H1 (cell line): Measurements from ENCODE around the gene ZNF586. TPM values are rescaled to one million over a fixed set of nuclear protein-coding genes. Genes with fewer than 3 reads are reported as not detected.

Source experiments
- CTCF ChIA-PET: fragments of 300-600 bp; sonication (Branson Sonifier 250); formaldehyde crosslinking; loops from one replicate; lab custom pipeline; 2021; ENCODE audit not compliant: partially characterized antibody; lab: Charles Lee
- POLR2A ChIA-PET: fragments of 300-600 bp; sonication (Branson Sonifier 250); formaldehyde crosslinking; loops from one replicate; lab custom pipeline; 2021; ENCODE audit warnings: inconsistent platforms; ENCODE audit not compliant: partially characterized antibody; lab: Charles Lee
- DNase-seq, 2 experiments: peaks; one replicate each; pipeline versions ENCODE4 v3.0.0 to v3.0.0-alpha.2; 2010 to 2022; ENCODE audit warnings: low spot score in 2 of 2, low read depth in 1 of 2, mixed read lengths in 1 of 2
- FAIRE-seq: peaks from 2 replicates; lab custom pipeline; 2011; peaks lifted over from hg19 to GRCh38; lab: Jason Lieb, UNC
- H2AFZ ChIP-seq: 2 replicates; pipeline ENCODE4 v1.8.1; 2012; ENCODE audit warnings: low read length, inconsistent platforms
- H2AK5ac ChIP-seq: 2 replicates; pipeline ENCODE4 v1.6.1; 2013; ENCODE audit warnings: low read depth, low read length
- H2BK120ac ChIP-seq: replicated peaks from 2 replicates; pipeline ENCODE3; 2013; ENCODE audit warnings: low read depth, low read length, inconsistent platforms
- H2BK12ac ChIP-seq: 2 replicates; pipeline ENCODE4 v1.6.1; 2013; ENCODE audit warnings: low read depth, low read length
- H2BK15ac ChIP-seq: 2 replicates; pipeline ENCODE4 v1.6.1; 2013; ENCODE audit warnings: low read length
- H2BK20ac ChIP-seq: 2 replicates; pipeline ENCODE4 v1.6.1; 2013; ENCODE audit warnings: low read length
- H2BK5ac ChIP-seq: 2 replicates; pipeline ENCODE4 v1.6.1; 2013; ENCODE audit warnings: low read depth, low read length
- H3K14ac ChIP-seq: 2 replicates; pipeline ENCODE4 v1.6.1; 2013; ENCODE audit warnings: inconsistent platforms; ENCODE audit not compliant: insufficient read length
- H3K18ac ChIP-seq: 2 replicates; pipeline ENCODE4 v1.6.1; 2013; ENCODE audit warnings: low read length; ENCODE audit errors: extremely low read depth
- H3K23ac ChIP-seq: 2 replicates; pipeline ENCODE4 v1.6.1; 2013; ENCODE audit warnings: inconsistent platforms; ENCODE audit not compliant: insufficient read length
- H3K23me2 ChIP-seq: 2 replicates; pipeline ENCODE4 v1.6.1; 2013; ENCODE audit warnings: low read depth, low read length
- H3K27ac ChIP-seq: 2 replicates; pipeline ENCODE4 v1.6.1; 2011; ENCODE audit warnings: low read depth, low read length, inconsistent platforms
- H3K27me3 ChIP-seq, 4 experiments: replicated peaks in 1 of 4; 1 replicate in 1 of 4; 2 replicates in 3 of 4; pipeline versions ENCODE4 v1.6.1 to v1.8.1; 2011 to 2013; ENCODE audit warnings: low read length in 3 of 4, mild to moderate bottlenecking in 3 of 4, inconsistent platforms in 2 of 4, mixed read lengths in 2 of 4, moderate library complexity in 1 of 4; ENCODE audit not compliant: control insufficient read depth in 3 of 4, insufficient read depth in 3 of 4; ENCODE audit errors: extremely low read depth in 1 of 4
- H3K36me3 ChIP-seq, 4 experiments: 2 replicates each; pipeline versions ENCODE4 v1.6.1 to v1.8.1; 2011 to 2013; ENCODE audit warnings: mild to moderate bottlenecking in 4 of 4, low read length in 3 of 4, moderate library complexity in 2 of 4, control low read depth in 1 of 4, inconsistent platforms in 1 of 4; ENCODE audit not compliant: insufficient read depth in 4 of 4, control insufficient read depth in 2 of 4
- H3K4ac ChIP-seq: replicated peaks from 2 replicates; pipeline ENCODE3; 2013; ENCODE audit warnings: low read length, low read depth, mixed read lengths, inconsistent platforms; ENCODE audit not compliant: insufficient read length
- H3K4me1 ChIP-seq, 4 experiments: replicated peaks in 1 of 4; 1 replicate in 1 of 4; 2 replicates in 3 of 4; pipeline versions ENCODE4 v1.6.1 to v1.8.1; 2011 to 2013; ENCODE audit warnings: low read length in 3 of 4, inconsistent platforms in 2 of 4, mixed read lengths in 1 of 4; ENCODE audit not compliant: insufficient read depth in 4 of 4, control insufficient read depth in 3 of 4
- H3K4me2 ChIP-seq, 2 experiments: 2 replicates each; pipeline versions ENCODE4 v1.6.1 to v1.8.1; 2011 to 2013; ENCODE audit warnings: low read depth in 2 of 2, low read length in 2 of 2, control low read depth in 1 of 2, inconsistent platforms in 1 of 2, mild to moderate bottlenecking in 1 of 2; ENCODE audit not compliant: insufficient read depth in 1 of 2
- H3K4me3 ChIP-seq, 4 experiments: fragments of 200-600, 300-600 bp in 1 of 4; sonication (generic), shearing (Covaris generic), sonication (Bioruptor Twin) in 1 of 4; 2 replicates each; pipeline versions ENCODE4 v1.5.1 to v1.8.1; 2011 to 2016; ENCODE audit warnings: low read length in 4 of 4, low read depth in 3 of 4, control low read depth in 2 of 4, inconsistent platforms in 2 of 4, mild to moderate bottlenecking in 2 of 4, mixed read lengths in 1 of 4, moderate library complexity in 1 of 4; ENCODE audit not compliant: insufficient read depth in 2 of 4; ENCODE audit errors: extremely low read depth in 1 of 4
- H3K56ac ChIP-seq: replicated peaks from 2 replicates; pipeline ENCODE3; 2013; ENCODE audit warnings: low read depth, mild to moderate bottlenecking, mixed read lengths, low read length, inconsistent platforms; ENCODE audit not compliant: insufficient read length
- H3K79me1 ChIP-seq: 2 replicates; pipeline ENCODE4 v1.6.1; 2013; ENCODE audit warnings: low read depth, low read length, control low read depth
- H3K79me2 ChIP-seq, 2 experiments: 2 replicates each; pipeline versions ENCODE4 v1.6.1 to v1.8.1; 2012 to 2013; ENCODE audit warnings: low read length in 2 of 2, mild to moderate bottlenecking in 2 of 2, inconsistent platforms in 1 of 2; ENCODE audit not compliant: insufficient read depth in 2 of 2, control insufficient read depth in 1 of 2
- H3K9ac ChIP-seq, 4 experiments: replicated peaks in 1 of 4; 1 replicate in 1 of 4; 2 replicates in 3 of 4; pipeline versions ENCODE4 v1.6.1 to v1.8.1; 2011 to 2013; ENCODE audit warnings: low read depth in 3 of 4, low read length in 3 of 4, control low read depth in 2 of 4, mild to moderate bottlenecking in 2 of 4, moderate library complexity in 2 of 4, inconsistent platforms in 1 of 4; ENCODE audit errors: extremely low read depth in 1 of 4
- H3K9me3 ChIP-seq, 2 experiments: 2 replicates each; pipeline versions ENCODE4 v1.6.1 to v1.8.1; 2012 to 2013; ENCODE audit warnings: mild to moderate bottlenecking in 2 of 2, moderate library complexity in 2 of 2, control low read depth in 1 of 2, inconsistent platforms in 1 of 2, low read depth in 1 of 2, low read length in 1 of 2, mixed read lengths in 1 of 2; ENCODE audit not compliant: insufficient read depth in 2 of 2
- H4K20me1 ChIP-seq, 2 experiments: replicated peaks in 1 of 2; 2 replicates each; pipeline versions ENCODE3 to v1.8.1; 2011 to 2013; ENCODE audit warnings: inconsistent platforms in 2 of 2, low read length in 2 of 2, mild to moderate bottlenecking in 1 of 2; ENCODE audit not compliant: insufficient read depth in 2 of 2, control insufficient read depth in 1 of 2
- H4K5ac ChIP-seq: 2 replicates; pipeline ENCODE4 v1.6.1; 2013; ENCODE audit warnings: low read length, low read depth, mixed read lengths, inconsistent platforms; ENCODE audit not compliant: insufficient read length
- H4K8ac ChIP-seq: 2 replicates; pipeline ENCODE4 v1.8.0; 2013; ENCODE audit warnings: mild to moderate bottlenecking, moderate library complexity, low read length, inconsistent platforms; ENCODE audit not compliant: insufficient read depth; ENCODE audit errors: extremely low read depth
- H4K91ac ChIP-seq: replicated peaks from 2 replicates; pipeline ENCODE3; 2013; ENCODE audit warnings: low read length, mixed read lengths, inconsistent platforms; ENCODE audit not compliant: insufficient read length
- BCL11A ChIP-seq, 2 experiments: IDR thresholded peaks; one replicate each; pipeline ENCODE4 v1.6.1; 2011; ENCODE audit warnings: low read depth in 2 of 2, low read length in 2 of 2, mild to moderate bottlenecking in 2 of 2
- CTBP2 ChIP-seq: IDR thresholded peaks from 2 replicates; pipeline ENCODE4 v1.7.0; 2011; ENCODE audit warnings: borderline replicate concordance, mild to moderate bottlenecking, moderate library complexity, mixed read lengths, low read length; ENCODE audit not compliant: insufficient read depth, insufficient read length
- GABPA ChIP-seq: IDR thresholded peaks from 2 replicates; pipeline ENCODE4 v1.6.1; 2011; ENCODE audit warnings: mild to moderate bottlenecking, low read length, moderate library complexity, borderline replicate concordance; ENCODE audit not compliant: insufficient read depth
- HDAC2 ChIP-seq, 2 experiments: fragments of 300-600 bp in 1 of 2; sonication (generic) in 1 of 2; IDR thresholded peaks; 2 replicates each; pipeline ENCODE4 v1.6.1; 2011 to 2012; ENCODE audit warnings: low read depth in 2 of 2, low read length in 2 of 2, mild to moderate bottlenecking in 2 of 2, moderate library complexity in 2 of 2, borderline replicate concordance in 1 of 2, inconsistent platforms in 1 of 2
- POLR2AphosphoS5 ChIP-seq: IDR thresholded peaks from 2 replicates; pipeline ENCODE4 v1.6.1; 2011; ENCODE audit warnings: low read depth, low read length
- POU5F1 ChIP-seq: IDR thresholded peaks from 2 replicates; pipeline ENCODE4 v1.6.1; 2011; ENCODE audit warnings: low read depth, mild to moderate bottlenecking, low read length, moderate library complexity
- SP1 ChIP-seq: IDR thresholded peaks from 2 replicates; pipeline ENCODE4 v1.6.1; 2011; ENCODE audit warnings: low read depth, low read length
- TCF12 ChIP-seq: IDR thresholded peaks from 2 replicates; pipeline ENCODE4 v1.6.1; 2011; ENCODE audit warnings: low read depth, mild to moderate bottlenecking, low read length
- WGBS, 2 experiments: shearing (Covaris generic) in 1 of 2; methylation state at CpG; one replicate each; pipeline versions ENCODE4 v1.1.6 to v1.1.7; 2013 to 2015; ENCODE audit warnings: low lambda C conversion rate in 2 of 2, mixed read lengths in 2 of 2, inconsistent platforms in 1 of 2, low coverage in 1 of 2, missing lambda C conversion rate in 1 of 2; ENCODE audit not compliant: insufficient replicate concordance in 2 of 2, insufficient coverage in 1 of 2, insufficient read length in 1 of 2; ENCODE audit errors: extremely low coverage in 1 of 2, missing lambda C conversion rate in 1 of 2; 5-methylcytosine and 5-hydroxymethylcytosine counted together
- polyA plus RNA-seq, 7 experiments: library from polyadenylated mRNA; depleted of rRNA in 3 of 7; stranded (reverse) in 5 of 7; unstranded in 2 of 7; fragments of >200 nt in 5 of 7; fragments of 200-250 nt in 2 of 7; gene quantifications; 1 replicate in 5 of 7; 2 replicates in 1 of 7; 4 replicates in 1 of 7; pipeline versions ENCODE4 v1.2.1 to v1.2.3, GENCODE V29; 2011 to 2013; ENCODE audit warnings: missing spikeins in 2 of 7, mixed read lengths in 2 of 7
- total RNA-seq: library from RNA; stranded (reverse); fragmentation: NEBNext Ultra II Directional; extraction: Animal tissue kit (Norgen Biotek cat#: 25700); gene quantifications from 2 replicates; pipeline ENCODE4 v1.2.1, GENCODE V29; 2021
- TF ChIP-seq, protein P1 (sequence below): IDR thresholded peaks from 2 replicates; pipeline ENCODE4 v1.6.1; 2012; ENCODE audit warnings: inconsistent platforms

ZNF586 gene
- total and polyA plus RNA-seq, 2 of the 8 experiments (the other 6 are each of a cell fraction or from before 2014, with no cell fraction given) = 8.1 to 15.5 TPM

DNA sequence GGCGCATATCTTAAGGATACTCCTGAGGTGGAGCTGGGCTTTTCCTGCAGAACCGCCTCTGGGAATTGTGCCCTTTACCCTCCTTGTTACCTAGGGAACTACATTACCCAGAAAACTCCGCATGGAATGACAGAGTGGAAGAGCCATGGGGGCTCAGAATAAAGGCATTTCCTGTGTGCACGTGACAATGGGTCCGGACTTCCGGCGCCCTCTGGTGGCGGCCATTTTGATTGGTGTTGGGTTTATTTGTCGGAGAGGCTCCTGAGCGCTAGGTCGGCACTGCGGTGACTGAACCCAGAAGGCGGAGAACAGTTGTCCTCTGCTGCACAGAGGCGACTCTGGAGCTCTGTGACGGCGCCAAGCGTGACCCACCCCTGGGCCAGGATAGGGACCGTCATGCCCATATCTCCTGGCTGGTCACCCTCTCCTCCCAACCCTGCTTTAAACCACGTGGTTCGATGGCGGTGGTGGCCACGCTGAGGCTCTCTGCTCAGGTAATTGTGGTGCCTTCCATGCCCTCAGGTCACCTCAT is 60.7 kb downstream of the ZNF586 start, which contains the start of gene ZNF587B:
Gene ZNF587B, plus strand, starts transcription at position 229 of the 532 bp plus-strand sequence. Its CDS starts 230 bp downstream, at position 459.
- peaks cover 19 to 56% of the 10 kb centered on the region in 2 experiments for H3K79me2 ChIP-seq
- peaks cover 5% of the 10 kb centered on the region for H3K79me1 ChIP-seq
- peak within 1 kb of the TSS; percentile 24; the same call in 1 of the 2 replicates for H2AFZ ChIP-seq
- H3K27me3 ChIP-seq = no peaks in the 10 kb centered on the region
- peak within 1 kb of the TSS; percentile 81 for H3K56ac ChIP-seq
- peaks cover 0 to 3% of the 10 kb centered on the region in 2 experiments for H4K20me1 ChIP-seq
- H3K9me3 ChIP-seq = no peaks in the 10 kb centered on the region
- peak within 1 kb of the TSS; percentile 81 to 91 for H3K4me2 ChIP-seq
- H3K23me2 ChIP-seq = no peaks in the 10 kb centered on the region
- POLR2A ChIA-PET = interaction anchor here (0.6 to 5.1 kb wide), 20 partner anchors 11 to 271 kb away, joined by 3 to 52 read pairs (median 4); partner anchors contain the start of genes ZNF154, ZNF418, ZNF552 and ZNF586
- 3% methylated on average over 22 of the region's 22 CpGs; no CpG with 5 or more reads in 1 of the 2 experiments for WGBS, 2 experiments
- H2BK20ac ChIP-seq = no peak within 1 kb of the TSS
- H3K9ac ChIP-seq = peak within 1 kb of the TSS; percentile 66 to 99 (median 88)
- peak within 1 kb of the TSS; percentile 85 for H2BK5ac ChIP-seq
- peaks cover 0 to 8% (median 5%) of the 10 kb centered on the region in 4 experiments; a peak in 4 of 7 replicates for H3K4me1 ChIP-seq
- H2AK5ac ChIP-seq = peak within 1 kb of the TSS; percentile 91; the same call in 1 of the 2 replicates
- H3K36me3 ChIP-seq = no peaks in the 10 kb centered on the region; a peak in 1 of 8 replicates
- H4K8ac ChIP-seq = peak within 1 kb of the TSS; percentile 99; the same call in 1 of the 2 replicates
- CTCF ChIA-PET = interaction anchor here (0.6 to 3.3 kb wide), 9 partner anchors 10 to 83 kb away, joined by 3 to 15 read pairs (median 4); partner anchors contain the start of genes ZNF552 and ZNF776
- H2BK15ac ChIP-seq = no peak within 1 kb of the TSS
- H3K27ac ChIP-seq = peak within 1 kb of the TSS; percentile 96
- H2BK12ac ChIP-seq = no peak within 1 kb of the TSS; the same call in none of the 2 replicates
- H3K4me3 ChIP-seq = peak within 1 kb of the TSS; percentile 73 to 99 (median 94)
- FAIRE-seq (peak; percentile 97), DNase-seq (peak; percentile 77 to 92)
- H3K18ac ChIP-seq = peak within 1 kb of the TSS; percentile 63
- H4K5ac ChIP-seq = peak within 1 kb of the TSS; percentile 85
- H3K14ac ChIP-seq = no peak within 1 kb of the TSS
- H3K4ac ChIP-seq = peak within 1 kb of the TSS; percentile 98
- H3K23ac ChIP-seq = no peak within 1 kb of the TSS
- H2BK120ac ChIP-seq = no peak within 1 kb of the TSS
- H4K91ac ChIP-seq = peak within 1 kb of the TSS; percentile 6
- TF ChIP-seq GABPA (peak; percentile 93), HDAC2 (IDR thresholded peaks at IDR 0.05; ENCODE audit: borderline replicate concordance in 1 of 2, low read depth in 2 of 2, low read length in 2 of 2) (peak in 1 of 2 experiments; percentile 32; a peak in 1 of 4 replicates), BCL11A (IDR thresholded peaks at IDR 0.05; ENCODE audit: low read depth in 2 of 2, low read length in 2 of 2) (no peak), POLR2AphosphoS5 (peak; percentile 95), TCF12 (0 out of 2 replicates have a peak, but pooled peaks have one; percentile 31), CTBP2 (no peak), POU5F1 (no peak), SP1 (no peak)
- TF ChIP-seq, protein P1, sequence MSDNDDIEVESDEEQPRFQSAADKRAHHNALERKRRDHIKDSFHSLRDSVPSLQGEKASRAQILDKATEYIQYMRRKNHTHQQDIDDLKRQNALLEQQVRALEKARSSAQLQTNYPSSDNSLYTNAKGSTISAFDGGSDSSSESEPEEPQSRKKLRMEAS = peak; percentile 93
